K562 (cell line): ENCODE data around the gene ORAI3. TPM values are rescaled to one million over a fixed set of nuclear protein-coding genes. Genes with fewer than 3 reads are reported as not detected.

Experiments
- ARID2 ChIP-seq: fragments of 450-650 bp; IDR thresholded peaks from 2 replicates; pipeline ENCODE4 v1.6.1; 2017; ENCODE audit warnings: antibody characterized with exemption, mild to moderate bottlenecking
- BCOR ChIP-seq: fragments of 450-650 bp; IDR thresholded peaks from 2 replicates; pipeline ENCODE4 v1.6.1; 2016
- ELF4 ChIP-seq: fragments of 450-650 bp; formaldehyde crosslinking; IDR thresholded peaks from 2 replicates; pipeline ENCODE4 v1.4.0; 2022; ENCODE audit warnings: missing genetic modification characterization
- ETV6 ChIP-seq, 3 experiments: fragments of 150-350 bp in 1 of 3; sonication (generic) in 1 of 3; formaldehyde crosslinking in 1 of 3; IDR thresholded peaks; 2 replicates each; pipeline versions ENCODE4 v1.6.1 to v1.8.0; 2014 to 2022; ENCODE audit warnings: borderline replicate concordance in 2 of 3, low read depth in 2 of 3, antibody characterized with exemption in 1 of 3, low read length in 1 of 3, mild to moderate bottlenecking in 1 of 3, missing genetic modification reagents in 1 of 3
- HMGN3 ChIP-seq: IDR thresholded peaks from 2 replicates; pipeline ENCODE4 v1.6.1; 2011; ENCODE audit warnings: borderline replicate concordance, low read depth, mild to moderate bottlenecking, mixed read lengths, low read length; ENCODE audit not compliant: insufficient read length; ENCODE audit errors: extremely low read depth
- NFATC3 ChIP-seq: fragments of 450-650 bp; IDR thresholded peaks from 2 replicates; pipeline ENCODE4 v1.6.1; 2017; ENCODE audit warnings: mild to moderate bottlenecking
- PHB ChIP-seq: fragments of 250-450 bp; sonication (Bioruptor Pico); IDR thresholded peaks from 2 replicates; pipeline ENCODE4 v1.5.0; 2021
- RBM34 ChIP-seq: fragments of 200-400 bp; formaldehyde crosslinking; IDR thresholded peaks from 2 replicates; pipeline ENCODE4 v1.6.1; 2018; ENCODE audit warnings: low read length, borderline replicate concordance; ENCODE audit not compliant: insufficient read depth
- RHOXF2B ChIP-seq: fragments of 250-450 bp; sonication (Bioruptor Pico); conservative IDR thresholded peaks from 2 replicates; pipeline ENCODE4 v1.5.1; 2021
- USF2 ChIP-seq: sonication (generic); formaldehyde crosslinking; IDR thresholded peaks from 2 replicates; pipeline ENCODE4 v1.5.0; 2020; ENCODE audit warnings: missing genetic modification reagents
- ZBTB2 ChIP-seq: fragments of 450-650 bp; IDR thresholded peaks from 2 replicates; pipeline ENCODE4 v1.6.1; 2016; ENCODE audit warnings: antibody characterized with exemption
- ZFPM2 ChIP-seq: fragments of 250-450 bp; sonication (Bioruptor Pico); IDR thresholded peaks from 2 replicates; pipeline ENCODE4 v1.5.1; 2022; ENCODE audit warnings: mild to moderate bottlenecking
- ZNF280A ChIP-seq: fragments of 450-650 bp; IDR thresholded peaks from 2 replicates; pipeline ENCODE4 v1.6.1; 2018; ENCODE audit warnings: mild to moderate bottlenecking, low read depth; ENCODE audit not compliant: partially characterized antibody
- ZNF282 ChIP-seq: sonication (generic); formaldehyde crosslinking; IDR thresholded peaks from 2 replicates; pipeline ENCODE4 v1.8.1; 2023; ENCODE audit warnings: missing genetic modification reagents
- ZNF395 ChIP-seq: fragments of 200-800 bp; sonication (Bioruptor generic); IDR thresholded peaks from 2 replicates; pipeline ENCODE4 v1.6.1; 2017; ENCODE audit warnings: missing genetic modification characterization, missing compliant biosample characterization
- polyA plus RNA-seq, 8 experiments: library from polyadenylated mRNA; depleted of rRNA in 4 of 8; stranded (reverse) in 5 of 8; unstranded in 3 of 8; fragments of >200 nt; fragmentation: Nextera tagmentation in 2 of 8; fragmentation: Illumina TruSeq in 1 of 8; extraction: Ambion mirVana in 2 of 8; extraction: Trizol in 1 of 8; gene quantifications; 2 replicates each; pipeline versions ENCODE4 v1.2.1 to v1.2.3, GENCODE V29; 2011 to 2014; ENCODE audit warnings: inconsistent platforms in 1 of 8, missing spikeins in 1 of 8
- total RNA-seq, 7 experiments: library from RNA; depleted of rRNA in 6 of 7; stranded (reverse); fragments of >200 nt in 6 of 7; fragmentation: Illumina TruSeq in 2 of 7; extraction: Trizol in 2 of 7; gene quantifications; 2 replicates each; pipeline versions ENCODE4 v1.2.1 to v1.2.3, GENCODE V29; 2011 to 2021; ENCODE audit warnings: low replicate concordance in 1 of 7
- TF ChIP-seq, protein P1 (sequence below): sonication (generic); formaldehyde crosslinking; IDR thresholded peaks from 2 replicates; pipeline ENCODE4 v1.8.0; 2022; ENCODE audit warnings: missing genetic modification reagents, mild to moderate bottlenecking, moderate library complexity, borderline replicate concordance
- TF ChIP-seq, protein P2 (sequence below): fragments of 450-650 bp; IDR thresholded peaks from 2 replicates; pipeline ENCODE4 v1.6.1; 2016; ENCODE audit warnings: borderline replicate concordance

Gene ORAI3
- total and polyA plus RNA-seq, 9 of the 15 experiments (the other 6 are each of a cell fraction or from before 2014, with no cell fraction given): 4.9 to 23.3 (median 14.1) TPM

- TF ChIP-seq ZNF280A (no peak), ZNF282 (CRISPR knock-in tag) (peak; percentile 55; the same call in 1 of the 2 replicates), ETV6 (IDR thresholded peaks at IDR 0.05; ENCODE audit: borderline replicate concordance in 1 of 2, low read depth in 2 of 2, low read length in 1 of 2) (peak in 1 of 2 experiments; percentile 27; a peak in 1 of 4 replicates), ETV6 (CRISPR knock-in tag; IDR thresholded peaks at IDR 0.05; ENCODE audit: borderline replicate concordance) (no peak), ARID2 (no peak), USF2 (CRISPR knock-in tag) (no peak), ZFPM2 (CRISPR knock-in tag) (no peak), ELF4 (no peak), NFATC3 (no peak), RBM34 (no peak), PHB (CRISPR knock-in tag) (no peak), RHOXF2B (CRISPR knock-in tag) (no peak), ZBTB2 (no peak), ZNF395 (CRISPR knock-in tag) (no peak), BCOR (peak; percentile 43; the same call in 1 of the 2 replicates), HMGN3 (peak; percentile 89)
- TF ChIP-seq, protein P1, sequence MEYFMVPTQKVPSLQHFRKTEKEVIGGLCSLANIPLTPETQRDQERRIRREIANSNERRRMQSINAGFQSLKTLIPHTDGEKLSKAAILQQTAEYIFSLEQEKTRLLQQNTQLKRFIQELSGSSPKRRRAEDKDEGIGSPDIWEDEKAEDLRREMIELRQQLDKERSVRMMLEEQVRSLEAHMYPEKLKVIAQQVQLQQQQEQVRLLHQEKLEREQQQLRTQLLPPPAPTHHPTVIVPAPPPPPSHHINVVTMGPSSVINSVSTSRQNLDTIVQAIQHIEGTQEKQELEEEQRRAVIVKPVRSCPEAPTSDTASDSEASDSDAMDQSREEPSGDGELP (CRISPR knock-in tag): peak; percentile 66; the same call in 1 of the 2 replicates
- TF ChIP-seq, protein P2, sequence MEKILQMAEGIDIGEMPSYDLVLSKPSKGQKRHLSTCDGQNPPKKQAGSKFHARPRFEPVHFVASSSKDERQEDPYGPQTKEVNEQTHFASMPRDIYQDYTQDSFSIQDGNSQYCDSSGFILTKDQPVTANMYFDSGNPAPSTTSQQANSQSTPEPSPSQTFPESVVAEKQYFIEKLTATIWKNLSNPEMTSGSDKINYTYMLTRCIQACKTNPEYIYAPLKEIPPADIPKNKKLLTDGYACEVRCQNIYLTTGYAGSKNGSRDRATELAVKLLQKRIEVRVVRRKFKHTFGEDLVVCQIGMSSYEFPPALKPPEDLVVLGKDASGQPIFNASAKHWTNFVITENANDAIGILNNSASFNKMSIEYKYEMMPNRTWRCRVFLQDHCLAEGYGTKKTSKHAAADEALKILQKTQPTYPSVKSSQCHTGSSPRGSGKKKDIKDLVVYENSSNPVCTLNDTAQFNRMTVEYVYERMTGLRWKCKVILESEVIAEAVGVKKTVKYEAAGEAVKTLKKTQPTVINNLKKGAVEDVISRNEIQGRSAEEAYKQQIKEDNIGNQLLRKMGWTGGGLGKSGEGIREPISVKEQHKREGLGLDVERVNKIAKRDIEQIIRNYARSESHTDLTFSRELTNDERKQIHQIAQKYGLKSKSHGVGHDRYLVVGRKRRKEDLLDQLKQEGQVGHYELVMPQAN: no peak
Measured at GRCh38 chr16:30902029-30902972, 46.6 kb upstream of the ORAI3 start (continued).
